GM18873 (cell line): ENCODE measurements around the gene SLC23A2.

ENCODE experiments used
- ATAC-seq: cut with Tn5 transposase; IDR thresholded peaks from one replicate; pipeline ENCODE4 v1.9.1; 2021; ENCODE audit warnings: mild to moderate bottlenecking, moderate library complexity, moderate number of reproducible peaks; ENCODE audit not compliant: unreplicated experiment, low FRiP score

The SLC23A2 gene

DNA sequence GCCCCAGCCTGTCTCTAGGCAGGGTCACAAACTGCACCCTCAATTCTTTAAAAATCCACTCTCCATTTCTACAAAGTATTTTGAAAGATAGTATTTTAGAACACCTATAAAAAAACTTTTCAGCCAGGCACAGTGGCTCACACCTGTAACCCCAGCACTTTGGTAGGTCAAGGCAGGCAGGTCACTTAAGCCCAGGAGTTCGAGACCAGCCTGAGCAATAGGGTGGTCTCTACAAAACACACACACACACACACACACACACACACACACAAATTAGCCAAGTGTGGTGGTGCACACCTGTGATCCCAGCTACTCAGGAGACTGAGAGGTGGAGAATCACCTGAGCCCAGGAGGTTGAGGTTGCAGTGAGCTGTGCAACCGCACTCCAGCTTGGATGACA is 30.2 kb downstream of the SLC23A2 start:
- ATAC-seq, result no peak

- no peak for ATAC-seq
Measured at GRCh38 chr20:4967752-4968477, 33.4 kb downstream of the SLC23A2 start.

DNA sequence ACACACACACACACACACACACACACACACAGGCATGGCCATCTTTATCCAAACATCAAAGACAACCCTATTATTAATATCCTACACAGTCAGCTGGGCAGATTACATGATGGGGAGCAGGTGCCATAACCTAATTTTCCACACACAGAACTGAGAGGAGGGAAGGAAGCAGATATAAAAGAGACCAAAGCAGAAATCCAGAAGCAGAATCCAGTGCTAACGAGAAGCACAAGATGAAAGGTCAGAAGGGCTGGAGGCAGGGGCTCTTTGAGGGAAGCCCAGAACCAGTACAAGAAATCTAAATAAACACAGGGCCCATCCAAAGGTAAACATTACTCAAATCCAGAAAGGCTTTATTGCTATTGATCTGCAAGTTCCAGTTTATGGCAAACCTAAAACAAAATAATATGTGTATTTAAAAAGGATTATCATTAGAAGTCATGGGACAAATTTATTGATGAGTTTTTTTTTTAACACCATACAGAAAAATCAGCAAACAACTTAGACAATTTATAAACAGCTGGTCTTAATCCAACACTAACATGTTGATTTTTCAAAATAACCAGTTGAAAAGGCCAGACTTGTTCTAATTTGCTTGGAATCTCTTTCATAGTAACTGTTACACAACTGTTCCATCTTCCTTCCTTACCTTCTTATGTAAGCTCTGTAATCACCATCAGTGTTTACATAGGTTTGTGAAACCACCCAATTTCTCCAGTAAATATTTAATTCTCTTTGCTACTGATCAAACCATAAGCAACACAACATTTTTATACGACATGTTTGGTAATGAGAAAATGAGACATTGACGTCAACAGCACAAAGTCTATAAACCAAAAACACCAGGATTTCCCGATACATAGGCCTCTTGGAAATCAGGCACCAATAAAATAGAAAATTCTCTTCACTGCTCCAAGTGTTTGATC is 34.2 kb downstream of the SLC23A2 start:
- ATAC-seq, result no peak

GRCh38 chr20:4962241-4962855 is 39.0 kb downstream of the SLC23A2 start:
- no peak for ATAC-seq

DNA sequence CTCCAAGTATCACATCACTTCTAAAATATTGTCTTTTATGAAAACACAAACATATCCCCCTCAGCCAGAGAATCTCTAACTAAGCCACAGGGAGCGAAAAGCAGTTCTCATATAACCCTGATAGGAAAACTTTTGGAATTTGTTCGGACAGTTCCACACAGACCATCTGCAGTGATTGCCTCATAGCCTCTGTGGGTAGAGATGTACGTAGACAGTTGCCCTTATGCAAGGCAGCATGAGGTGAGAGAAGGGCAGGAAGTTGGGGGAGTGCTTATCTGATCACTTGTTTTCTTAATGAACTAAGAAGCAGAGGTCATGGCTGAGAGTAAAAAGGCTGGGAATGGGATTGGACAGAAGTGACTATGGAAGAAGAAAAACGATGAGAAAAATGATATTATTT is 39.6 kb downstream of the SLC23A2 start:
- no peak for ATAC-seq

DNA sequence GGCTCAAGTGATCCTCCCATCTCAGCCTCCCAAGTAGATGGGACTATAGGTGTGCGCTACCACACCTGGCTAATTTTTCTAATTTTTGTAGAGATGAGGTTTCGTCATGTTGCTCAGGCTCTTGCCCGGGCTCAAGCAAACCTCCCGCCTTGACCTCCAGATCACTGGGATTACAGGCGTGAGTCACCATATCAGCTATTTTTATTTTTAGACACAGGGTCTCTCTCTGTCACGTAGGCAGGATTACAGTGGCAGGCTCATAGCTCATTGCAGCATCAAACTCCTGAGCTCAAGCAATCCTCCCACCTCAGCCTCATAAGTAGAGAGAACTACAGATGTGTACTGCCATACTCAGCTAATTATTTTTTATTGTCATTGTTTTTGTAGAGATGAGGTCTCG is 41.7 kb downstream of the SLC23A2 start:
- ATAC-seq, result no peak

DNA sequence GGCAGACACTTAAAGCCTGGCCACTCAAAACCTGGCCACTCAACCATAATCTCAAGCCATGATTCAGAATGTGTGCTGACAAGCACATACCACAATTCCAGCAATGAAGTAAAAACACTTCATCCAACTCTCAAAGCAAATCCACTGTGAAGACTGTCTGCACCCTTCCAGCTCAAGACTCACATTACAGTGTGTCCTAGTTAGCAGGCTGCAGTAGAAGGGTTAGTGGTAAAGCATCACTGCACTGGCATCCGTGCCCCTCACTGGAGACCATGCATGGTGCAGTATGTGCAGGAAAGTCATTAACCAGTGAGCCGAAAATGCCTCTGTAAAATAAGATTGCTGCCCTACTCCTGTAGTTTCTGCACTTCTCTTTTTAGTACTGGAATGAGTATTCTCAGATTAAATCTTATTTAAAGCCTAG is 43.4 kb downstream of the SLC23A2 start:
- ATAC-seq, result no peak

DNA sequence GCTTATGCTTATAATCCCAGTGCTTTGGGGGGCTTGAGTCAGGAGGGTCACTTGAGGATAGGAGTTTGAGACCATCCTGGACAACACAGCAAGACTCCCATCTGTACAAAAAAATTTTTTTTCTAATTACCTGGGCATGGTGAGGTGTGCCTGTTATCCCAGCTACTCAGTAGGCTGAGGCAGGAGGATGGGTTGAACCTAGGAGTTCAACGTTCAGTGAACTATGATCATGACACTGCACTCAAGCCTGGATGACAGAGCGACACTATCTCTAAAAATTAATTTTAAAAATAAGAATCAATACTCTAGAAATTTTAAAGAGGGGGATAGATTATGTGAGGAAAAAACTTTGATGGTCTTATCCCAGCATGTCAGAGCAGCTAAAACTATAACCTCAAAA is 44.1 kb downstream of the SLC23A2 start:
- ATAC-seq, result no peak

DNA sequence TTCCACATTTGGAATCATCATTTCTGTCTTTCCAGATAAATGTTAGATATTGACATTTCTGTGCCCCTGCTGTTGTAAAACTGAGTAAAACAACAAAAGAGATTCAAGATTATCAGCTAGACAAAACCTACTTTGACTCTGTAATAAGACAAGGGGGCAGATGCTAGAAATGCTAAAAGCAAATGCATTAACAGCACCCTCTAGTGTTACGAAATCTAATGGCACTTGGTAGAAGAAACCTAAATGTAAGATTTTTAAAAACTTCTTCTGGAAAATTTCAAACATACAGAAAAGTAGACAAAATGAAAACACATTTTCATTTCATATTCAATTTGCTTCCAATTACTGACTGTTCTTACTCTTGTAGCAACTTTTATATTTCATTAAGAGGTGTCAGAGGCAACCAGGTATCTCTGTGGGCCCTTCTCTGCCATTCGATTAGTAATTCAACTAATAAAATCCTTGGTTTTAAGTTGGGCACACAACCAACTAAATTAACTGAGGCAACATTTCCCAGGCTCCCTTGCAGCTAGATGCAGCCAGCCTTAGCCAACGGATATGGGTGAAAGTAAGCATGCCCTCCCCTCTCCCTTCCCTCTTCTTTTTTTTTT is 45.0 kb downstream of the SLC23A2 start:
- no peak for ATAC-seq

DNA sequence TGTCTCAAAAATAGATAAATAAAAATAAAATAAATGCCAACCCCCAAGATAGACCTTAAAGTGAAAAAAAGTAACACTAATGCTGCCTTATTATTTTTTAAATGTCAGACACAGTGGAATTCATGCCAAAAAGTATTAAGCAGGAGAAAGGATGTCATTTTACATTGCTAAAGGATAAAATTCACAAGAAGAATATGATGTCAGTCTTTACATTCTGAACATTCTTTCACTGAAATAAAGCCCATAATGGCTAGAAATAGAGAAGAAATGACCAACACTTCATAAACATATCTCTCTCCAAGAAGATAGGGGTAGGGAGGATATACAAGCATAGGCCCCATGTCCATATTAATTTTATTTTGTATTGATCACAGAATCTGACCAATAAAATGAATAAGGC is 47.4 kb downstream of the SLC23A2 start:
- ATAC-seq, result no peak

DNA sequence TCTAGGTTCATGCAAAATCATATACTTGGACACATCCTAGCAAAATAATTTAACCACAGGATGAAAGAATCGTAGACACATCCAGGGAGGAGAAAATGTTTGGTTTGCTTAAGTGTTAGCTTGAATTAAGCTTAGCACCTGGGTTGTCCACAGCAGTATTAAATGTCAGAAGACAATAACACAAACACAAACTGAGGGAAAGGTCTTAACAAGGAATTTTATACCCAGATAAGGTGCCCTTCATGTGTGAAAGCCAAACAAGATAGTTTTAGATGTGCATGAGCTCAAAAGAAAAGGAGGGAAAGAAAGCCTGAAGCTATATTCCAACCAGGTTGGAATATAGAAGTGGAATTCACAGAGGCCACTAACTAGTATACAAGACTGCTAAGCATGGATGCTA is 49.1 kb downstream of the SLC23A2 start:
- no peak for ATAC-seq

DNA sequence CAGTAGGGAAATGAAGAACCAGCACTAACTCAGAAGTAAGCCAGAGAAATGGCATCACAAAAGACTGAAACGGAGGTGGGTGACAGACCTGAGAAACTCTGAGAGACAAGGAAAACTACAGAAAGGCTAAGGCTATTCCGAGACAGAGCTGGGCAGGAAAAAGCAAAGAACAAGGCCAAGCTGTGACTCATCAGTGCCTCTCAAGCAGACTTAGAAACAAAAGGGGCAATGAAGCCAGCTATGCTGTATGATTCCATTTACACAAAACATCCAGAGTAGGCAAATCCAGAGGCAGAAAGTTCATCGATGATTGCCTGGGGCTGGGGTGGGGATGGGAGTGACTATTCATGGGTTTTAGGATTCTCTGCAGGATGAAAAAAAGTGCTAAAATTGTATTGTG is 50.0 kb downstream of the SLC23A2 start:
- no peak for ATAC-seq

GRCh38 chr20:4950841-4951240 is 50.5 kb downstream of the SLC23A2 start:
- no peak for ATAC-seq

DNA sequence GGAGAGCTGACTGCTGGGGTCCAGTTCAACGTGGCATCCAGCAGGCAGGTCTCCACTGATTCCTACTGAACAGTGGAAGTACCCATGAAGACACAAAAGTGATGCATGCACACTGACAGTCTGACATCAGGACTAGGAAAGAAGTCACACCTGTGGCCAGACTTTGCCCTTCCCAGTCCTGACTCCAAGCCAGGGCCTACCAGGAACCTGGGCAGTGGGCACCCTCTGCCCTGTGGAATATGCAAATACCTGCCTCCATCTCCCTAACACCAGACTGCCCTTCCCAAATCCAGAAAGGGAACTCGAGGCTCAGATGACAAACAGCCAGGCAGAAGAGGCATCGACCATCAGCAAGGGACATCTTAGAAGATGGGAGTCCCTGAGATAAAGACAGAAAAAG is 50.9 kb downstream of the SLC23A2 start:
- no peak for ATAC-seq

GRCh38 chr20:4949833-4950178 is 51.5 kb downstream of the SLC23A2 start:
- ATAC-seq, result no peak

DNA sequence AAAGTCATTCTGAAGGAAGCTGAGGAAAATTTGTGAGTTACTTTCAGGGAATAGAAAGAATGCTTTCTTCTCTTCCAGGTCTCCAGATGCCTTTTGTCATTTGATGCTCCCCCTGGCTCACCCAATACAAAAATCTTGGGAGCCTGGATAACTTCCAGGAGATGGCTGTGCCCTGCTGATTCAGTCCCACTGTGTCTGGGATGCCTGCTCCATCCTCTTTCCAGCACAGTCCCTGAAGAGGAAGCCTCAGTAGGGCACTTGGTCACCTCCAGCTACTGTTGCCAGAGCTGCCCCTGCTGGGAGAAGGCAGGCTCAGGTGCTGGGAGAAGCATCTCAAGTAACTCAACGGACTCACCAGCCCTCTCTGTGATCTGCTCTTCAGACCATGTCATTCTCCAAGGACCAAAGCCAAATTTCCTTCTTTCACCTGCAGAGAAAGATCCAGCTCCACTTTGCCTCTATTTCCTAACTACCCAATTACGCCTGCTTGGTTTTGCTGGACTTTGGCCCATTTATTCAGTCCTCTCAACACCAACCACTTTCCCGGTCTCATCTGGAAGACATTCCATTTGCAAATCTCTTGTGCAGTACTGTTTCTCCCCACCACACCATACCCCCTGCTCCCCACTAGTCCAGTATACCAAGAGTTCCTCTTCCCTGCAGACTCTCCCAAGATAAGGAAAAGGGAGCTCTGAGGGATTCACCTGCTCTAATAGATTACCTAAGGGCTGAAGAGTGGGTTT is 53.3 kb downstream of the SLC23A2 start:
- ATAC-seq, result no peak

DNA sequence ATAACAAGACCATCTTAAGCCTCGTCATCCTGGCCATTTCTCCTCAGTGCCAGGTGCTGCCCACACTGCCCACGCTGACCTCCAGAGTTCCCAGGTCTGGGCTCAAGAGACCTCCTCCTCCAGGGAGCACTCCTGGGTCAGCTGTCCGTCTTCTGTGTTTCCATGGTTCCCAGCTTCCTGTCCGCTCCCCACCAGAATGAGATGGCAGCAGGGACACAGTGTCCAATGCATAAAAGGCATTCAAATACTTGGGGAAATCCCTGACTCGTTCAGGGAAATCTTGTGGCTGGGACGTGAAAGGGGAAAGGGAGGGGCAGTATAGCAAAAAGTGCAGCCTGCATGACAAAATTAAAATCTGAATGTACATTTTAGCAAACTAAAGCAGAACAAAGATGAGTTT is 54.3 kb downstream of the SLC23A2 start:
- no peak for ATAC-seq

DNA sequence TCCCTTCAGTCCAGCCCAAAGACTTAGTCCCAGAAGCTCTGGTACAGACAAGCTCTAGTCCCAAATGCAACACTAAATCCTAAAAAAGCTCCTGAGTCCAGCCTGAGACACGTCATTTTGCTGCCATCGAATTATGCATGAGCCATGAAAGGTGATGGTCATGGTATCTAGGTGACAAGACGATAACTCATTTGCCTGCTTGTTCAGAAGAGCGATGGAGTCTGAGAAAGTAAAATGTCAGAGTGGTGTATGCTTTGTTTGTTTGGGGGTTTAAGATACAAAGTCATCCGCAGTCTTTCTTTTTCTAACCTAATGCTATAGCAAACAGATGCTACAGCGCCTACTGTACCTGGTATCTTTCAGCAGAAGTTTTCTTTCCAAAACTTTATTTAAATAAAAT is 54.7 kb downstream of the SLC23A2 start:
- no peak for ATAC-seq

GRCh38 chr20:4944518-4945313 is 56.6 kb downstream of the SLC23A2 start:
- ATAC-seq, result no peak

DNA sequence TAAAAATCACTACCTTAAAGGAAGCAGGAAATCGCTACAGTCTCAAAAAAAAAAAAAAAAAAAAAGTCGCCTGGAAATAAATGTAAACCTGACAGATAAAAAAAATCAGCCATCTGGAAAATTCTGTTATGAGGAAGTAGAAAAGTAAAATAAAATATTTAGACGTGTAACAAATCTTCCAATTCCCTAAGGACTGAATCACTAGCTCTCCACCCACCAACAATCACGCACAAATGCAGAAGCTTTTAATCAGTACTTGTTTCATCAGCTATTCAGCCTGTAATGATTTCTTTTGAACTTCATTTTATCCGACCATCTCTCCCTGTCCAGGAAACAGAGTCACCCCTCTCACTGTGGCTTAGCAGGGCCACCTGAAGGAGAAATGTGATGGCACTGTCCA is 59.0 kb downstream of the SLC23A2 start:
- no peak for ATAC-seq
